Activated T-cell treated with anti-CD3 and anti-CD28 coated beads for 48 hours (primary cell): ENCODE measurements around the gene OOSP4A.

ENCODE experiments used
- DNase-seq: peaks from one replicate; pipeline ENCODE4 v3.0.0-alpha.2; 2020; ENCODE audit warnings: low read depth

OOSP4A gene

GRCh38 chr11:59963733-59964132 lies at the start of gene OOSP4A:
Gene OOSP4A (plus strand): TSS chr11:59964033. CDS start chr11:59964033, 0 bp downstream.
- no peak for DNase-seq

DNA sequence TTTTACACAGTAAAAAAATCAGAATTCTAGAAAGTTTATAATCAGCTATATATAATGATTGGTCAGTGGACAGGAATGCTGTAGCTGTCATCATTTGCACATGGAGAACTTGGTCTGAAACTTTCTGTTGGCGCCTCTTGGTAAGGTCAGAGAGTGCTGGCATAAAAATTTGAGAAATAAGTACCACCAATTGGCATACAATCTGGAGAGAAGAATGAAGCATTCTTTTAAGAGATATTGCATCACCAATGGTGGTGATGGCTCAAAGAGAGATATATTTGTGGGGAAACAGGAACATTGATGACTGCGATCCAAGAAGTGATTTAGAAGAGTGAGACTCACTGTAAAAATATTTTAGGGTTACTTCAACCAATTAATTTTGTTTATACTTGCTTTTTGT lies 45.4 kb upstream of the OOSP4A start:
- DNase-seq: no peak

DNA sequence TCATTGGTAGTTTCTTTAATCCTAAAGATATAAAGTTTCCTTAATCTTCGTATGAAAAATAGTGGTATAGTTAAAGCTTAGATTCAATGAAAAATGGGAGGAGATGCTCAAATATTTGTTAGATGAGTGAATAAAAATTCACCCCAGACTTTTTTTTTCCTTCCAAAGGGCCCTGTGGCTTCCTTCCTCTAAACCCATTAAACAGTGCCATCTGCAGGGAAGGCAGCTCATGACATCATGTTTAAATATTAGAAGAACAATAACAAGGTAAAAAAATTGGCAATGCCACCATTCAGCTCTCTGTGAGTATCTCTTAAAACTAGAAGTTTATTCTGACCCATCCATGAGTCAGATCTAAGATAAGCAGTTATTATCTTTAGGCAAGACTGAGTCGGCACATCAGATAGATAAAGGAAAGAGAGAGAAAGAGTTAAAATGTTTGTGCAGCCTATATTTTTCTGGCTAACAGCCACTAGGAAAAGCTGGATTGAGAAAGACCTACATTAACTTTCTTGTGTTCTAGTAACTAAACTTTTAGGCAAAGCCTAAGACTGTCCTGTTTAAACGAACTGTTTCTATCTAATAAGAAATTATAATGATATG lies 44.7 kb upstream of the OOSP4A start:
- DNase-seq: no peak

DNA sequence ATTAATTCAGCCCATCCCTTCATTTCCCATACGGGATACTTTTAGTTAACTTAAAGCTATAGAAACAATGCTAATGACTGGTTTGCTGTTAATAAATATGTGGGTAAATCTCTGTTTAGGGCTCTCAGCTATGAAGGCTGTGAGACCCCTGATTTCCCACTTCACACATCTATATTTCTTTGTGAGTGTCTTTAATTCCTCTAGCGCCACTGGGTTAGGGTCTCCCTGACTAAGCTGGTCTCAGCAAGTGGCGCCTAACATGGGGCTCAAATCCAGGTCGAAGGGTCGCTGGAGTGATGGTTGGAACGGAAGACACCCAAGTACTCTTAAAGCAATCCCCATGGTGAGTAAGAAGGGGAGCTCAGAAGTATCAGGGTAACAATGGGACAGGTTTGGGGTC lies 40.0 kb upstream of the OOSP4A start:
- no peak for DNase-seq

GRCh38 chr11:59931688-59932087 lies 32.1 kb upstream of the OOSP4A start:
- no peak for DNase-seq

DNA sequence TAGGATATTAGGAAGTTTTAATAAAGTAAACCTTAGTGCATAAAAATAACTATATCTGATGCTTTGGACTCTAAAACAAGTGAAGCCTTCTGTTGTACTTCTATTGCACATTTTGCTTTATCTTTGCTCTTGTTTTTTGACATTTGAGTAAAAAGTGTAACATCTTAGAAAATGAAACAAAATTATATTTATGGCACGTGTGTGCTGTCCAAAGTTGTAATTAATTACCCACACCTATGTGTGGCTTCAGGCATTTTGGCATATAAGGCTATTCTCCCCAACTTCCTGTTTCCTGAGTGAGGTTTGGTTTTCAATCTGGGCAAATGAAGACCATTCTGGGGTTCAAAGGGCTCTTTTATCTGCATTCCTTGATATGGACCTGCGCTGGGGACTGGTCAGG lies 25.7 kb upstream of the OOSP4A start, which contains the start of gene OOSP1:
Gene OOSP1, plus strand, starts transcription at position 301 of the 400 bp plus-strand sequence. Its CDS starts 23 bp downstream, at position 324.
- DNase-seq: no peak

DNA sequence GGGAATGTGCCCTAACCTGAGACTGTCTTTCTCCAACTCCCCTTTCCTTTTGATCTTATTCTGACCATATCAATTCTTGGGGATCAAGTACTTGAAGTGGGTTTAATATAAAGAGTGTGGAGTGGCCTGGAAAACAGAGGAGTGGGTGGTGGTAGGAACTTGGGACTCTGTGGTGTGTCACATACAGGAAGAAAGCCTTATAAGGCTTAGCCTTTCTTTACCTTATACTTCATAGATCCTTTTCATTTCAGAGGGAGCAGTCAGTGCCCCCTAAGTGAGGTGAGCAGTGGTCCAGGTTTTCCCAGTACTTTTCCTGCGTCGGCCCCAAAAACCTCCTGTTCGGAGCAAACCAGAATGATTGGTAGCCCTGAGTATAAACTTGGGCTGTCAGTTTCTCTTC lies 25.1 kb upstream of the OOSP4A start:
- DNase-seq: no peak

DNA sequence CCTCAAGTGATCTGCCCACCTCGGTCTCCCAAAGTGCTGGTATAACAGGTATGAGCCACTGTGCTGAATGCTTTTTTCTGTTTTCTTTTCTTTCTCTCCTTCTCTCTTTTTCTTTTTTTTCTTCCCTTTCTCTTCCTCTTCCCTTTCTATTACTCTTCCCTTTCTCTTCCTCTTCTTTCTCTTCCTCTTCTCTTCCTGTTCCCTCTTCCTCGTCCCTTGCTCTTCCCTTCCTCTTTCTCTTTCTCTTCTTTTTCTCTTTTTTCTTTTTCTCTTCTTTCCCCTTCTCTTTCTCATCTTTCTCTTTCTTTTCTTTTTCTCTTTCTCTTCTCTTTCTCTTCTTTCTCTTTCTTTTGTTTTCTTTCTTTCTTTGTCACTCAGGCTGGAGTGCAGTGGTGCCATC lies 24.4 kb upstream of the OOSP4A start:
- DNase-seq: no peak

DNA sequence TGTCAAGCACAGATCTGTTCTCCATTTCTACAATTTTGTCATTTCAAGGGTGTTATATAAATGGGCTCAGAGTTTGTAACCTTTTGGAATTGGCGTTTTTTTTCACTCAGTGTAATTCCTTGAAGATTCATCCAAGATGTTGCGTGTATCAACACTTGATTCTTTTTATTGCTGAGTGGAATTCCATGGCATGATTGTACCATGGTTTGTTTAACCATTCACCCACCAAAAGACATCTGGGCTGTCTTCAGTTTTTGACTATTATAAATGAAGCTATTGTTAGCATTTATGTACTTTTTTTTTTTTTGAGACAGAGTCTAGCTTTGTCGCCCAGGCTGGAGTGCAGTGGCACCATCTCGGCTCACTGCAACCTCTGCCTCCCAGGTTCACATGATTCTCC lies 22.7 kb upstream of the OOSP4A start:
- DNase-seq: no peak

- no peak for DNase-seq
Measured at GRCh38 chr11:59943997-59944714, 19.7 kb upstream of the OOSP4A start.

DNA sequence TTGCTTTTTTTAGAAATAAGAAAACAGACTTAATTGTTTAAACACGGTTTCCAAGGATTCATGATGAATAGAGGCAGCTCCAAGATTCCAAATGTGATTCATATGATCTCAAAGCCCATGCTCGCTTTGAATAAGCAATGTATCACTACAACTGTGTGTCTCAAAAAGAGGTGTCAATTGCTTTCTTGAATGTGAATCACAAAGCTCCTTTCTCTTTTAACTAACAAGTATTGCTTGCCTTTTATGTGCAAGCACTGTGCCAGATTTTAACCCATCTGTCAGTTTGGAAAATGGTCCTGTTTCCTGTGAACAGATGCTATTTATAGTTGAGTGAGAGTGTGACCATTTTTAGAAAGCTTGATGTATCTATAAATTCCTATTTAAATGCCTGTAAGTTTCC lies 19.1 kb upstream of the OOSP4A start:
- no peak for DNase-seq

DNA sequence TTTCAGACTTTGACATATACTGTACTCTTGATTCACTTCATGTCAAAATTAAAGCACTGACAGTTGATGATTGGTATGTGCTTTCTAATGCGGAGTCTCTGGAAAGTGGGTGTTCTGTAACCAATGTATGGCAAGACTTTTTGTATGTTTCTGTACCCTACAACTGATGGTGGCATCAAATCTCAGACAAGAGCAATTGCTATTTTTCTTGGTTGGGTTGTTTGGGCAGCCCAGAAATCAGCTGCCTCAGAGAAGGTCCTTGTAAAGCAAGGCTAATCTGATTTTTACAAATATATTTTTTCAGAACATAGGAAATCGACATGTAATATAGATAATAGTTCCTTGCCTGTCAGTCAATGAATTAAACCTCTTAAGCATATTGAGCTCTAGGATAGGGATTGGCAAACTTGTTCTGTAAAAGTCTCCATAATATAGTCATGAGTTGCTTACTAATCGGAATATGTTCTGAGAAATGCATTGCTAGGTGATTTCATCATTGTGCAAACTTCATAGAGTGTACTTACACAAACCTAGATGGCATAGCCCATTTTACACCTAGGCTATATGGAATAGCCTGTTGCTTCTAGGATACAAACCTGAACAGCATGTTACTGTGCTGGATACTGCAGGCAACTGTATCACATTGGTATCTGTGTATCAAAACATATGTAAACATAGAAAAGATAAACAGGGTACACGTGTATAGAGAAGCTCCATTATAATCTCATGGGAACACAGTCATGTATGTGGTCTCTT lies 10.2 kb upstream of the OOSP4A start:
- no peak for DNase-seq

DNA sequence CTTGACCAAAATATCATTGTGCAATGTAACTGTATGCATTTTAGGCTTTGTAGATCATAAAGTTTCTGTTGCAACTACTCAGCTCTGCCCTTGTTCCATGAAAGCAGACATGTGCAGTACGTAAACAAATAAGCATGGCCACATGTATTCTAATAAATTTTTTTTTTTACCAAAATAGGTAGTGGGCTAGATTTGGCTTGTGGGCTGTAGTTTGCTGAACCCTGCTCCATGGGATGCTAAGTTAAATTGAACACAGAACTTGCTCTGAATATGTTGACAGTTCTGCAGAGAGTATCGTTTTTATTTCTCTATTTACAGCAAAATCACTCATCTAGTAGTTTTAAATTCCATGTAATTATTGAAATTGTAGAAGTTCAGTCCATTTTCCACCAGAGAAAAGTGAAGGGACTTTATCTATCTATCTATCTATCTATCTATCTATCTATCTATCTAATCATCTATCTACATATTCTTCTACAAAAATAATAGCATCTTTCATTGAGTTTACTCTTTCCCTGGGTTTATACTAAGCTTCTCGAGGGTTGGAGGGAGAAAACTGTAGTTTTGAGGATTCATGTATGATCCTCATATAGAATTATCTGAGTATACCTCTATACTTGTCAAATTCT lies 9.5 kb upstream of the OOSP4A start:
- DNase-seq: no peak

- no peak for DNase-seq
Measured at GRCh38 chr11:59957094-59957493, 6.7 kb upstream of the OOSP4A start.

DNA sequence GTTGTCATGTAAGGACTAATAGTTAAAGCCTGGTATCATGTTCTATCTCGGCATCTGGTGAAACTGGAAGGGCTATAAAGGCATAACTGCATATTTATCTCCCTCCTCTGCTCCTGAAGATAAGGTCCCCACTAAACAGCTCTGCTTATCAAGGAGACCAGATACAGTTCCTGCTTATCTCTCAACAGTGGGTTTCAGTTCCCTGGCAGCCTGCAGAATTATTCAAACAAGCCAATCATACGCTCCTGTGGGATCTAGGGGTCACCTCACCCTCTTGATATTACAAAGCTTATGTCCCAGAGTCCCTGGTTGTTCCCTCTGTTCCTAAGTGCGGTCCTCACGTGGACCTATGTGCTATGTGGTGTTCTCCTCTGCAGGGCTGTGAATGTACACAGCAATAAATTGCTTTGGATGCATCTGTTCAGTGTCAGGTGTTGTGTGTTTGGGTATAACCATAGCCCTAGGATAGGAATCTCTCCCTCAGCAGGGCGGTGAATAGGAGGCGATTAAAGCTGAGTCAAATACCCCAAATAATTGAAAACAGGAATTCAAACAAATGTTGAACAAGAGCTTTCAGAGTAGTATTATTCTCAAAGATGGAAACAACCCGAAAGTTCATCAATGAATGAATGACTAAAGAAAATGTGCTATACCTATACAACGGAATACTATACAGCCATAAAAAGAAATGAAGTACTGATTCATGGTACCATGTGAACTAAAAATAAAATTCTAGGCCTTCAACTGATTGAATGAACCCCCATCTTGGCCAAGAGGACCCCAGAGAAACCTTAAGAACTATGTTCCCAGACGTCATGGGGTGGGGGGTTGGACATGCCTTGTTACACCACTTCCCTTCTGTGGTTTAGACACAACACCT lies 3.1 kb upstream of the OOSP4A start:
- no peak for DNase-seq

GRCh38 chr11:59962107-59962482 lies 1.7 kb upstream of the OOSP4A start:
- DNase-seq: no peak

GRCh38 chr11:59965424-59965823 lies 1.6 kb downstream of the OOSP4A start:
- DNase-seq: no peak

DNA sequence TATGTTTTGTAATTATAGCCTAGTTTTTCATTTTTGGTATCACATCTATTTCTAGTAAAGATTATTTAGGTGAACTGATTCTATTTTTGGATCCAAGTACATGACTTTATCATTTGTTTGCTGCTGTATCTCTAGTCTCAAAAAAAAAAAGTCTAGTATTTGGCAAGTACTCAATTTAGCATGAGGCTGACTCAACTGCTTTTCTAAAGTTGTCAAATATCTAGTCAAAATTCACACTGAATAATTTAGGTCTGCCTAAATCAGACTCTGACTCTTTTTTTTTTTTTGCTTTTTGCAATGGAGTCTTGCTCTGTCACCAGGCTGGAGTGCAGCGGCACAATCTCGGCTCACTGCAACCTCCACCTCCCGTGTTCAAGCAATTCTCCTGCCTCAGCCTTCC lies 2.4 kb downstream of the OOSP4A start:
- no peak for DNase-seq

- no peak for DNase-seq
Measured at GRCh38 chr11:59967677-59968394, 4.0 kb downstream of the OOSP4A start.

- DNase-seq: no peak
Measured at GRCh38 chr11:59968395-59968783, 4.6 kb downstream of the OOSP4A start.

- no peak for DNase-seq
Measured at GRCh38 chr11:59973097-59973496, 9.3 kb downstream of the OOSP4A start.
